Kidney glomerular epithelial cell (primary cell): ENCODE results near the gene LCN12.

ENCODE experiments used
- DNase-seq: peaks from one replicate; lab custom pipeline; 2025; lab: John Stamatoyannopoulos, UW

LCN12 gene

GRCh38 chr9:136974817-136975535, 22.9 kb downstream of the LCN12 start:
- DNase-seq = no peak

- no peak for DNase-seq
These were observed 23.6 kb downstream of the LCN12 start for GRCh38 chr9:136975644-136976043.

- DNase-seq = no peak
These were observed 25.1 kb downstream of the LCN12 start, which contains the start of gene PTGDS for GRCh38 chr9:136977223-136977622. TSS of gene PTGDS (plus strand) at chr9:136977504. CDS start at chr9:136977579, 75 bp downstream.

- DNase-seq = no peak
These were observed 25.6 kb downstream of the LCN12 start for GRCh38 chr9:136977649-136978072.

- DNase-seq = no peak
These were observed 26.2 kb downstream of the LCN12 start for GRCh38 chr9:136978073-136978864.

- DNase-seq = no peak
These were observed 26.9 kb downstream of the LCN12 start for GRCh38 chr9:136978865-136979544.

GRCh38 chr9:136979769-136980587, 27.9 kb downstream of the LCN12 start:
- no peak for DNase-seq

GRCh38 chr9:136980669-136981478, 28.8 kb downstream of the LCN12 start:
- no peak for DNase-seq

- DNase-seq = no peak
These were observed 29.6 kb downstream of the LCN12 start for GRCh38 chr9:136981588-136982231.

GRCh38 chr9:136982232-136983051, 30.4 kb downstream of the LCN12 start, which contains the start of gene LCNL1:
TSS of gene LCNL1 (plus strand) at chr9:136982993. CDS start at chr9:136983587, 594 bp downstream.
- DNase-seq = no peak

- no peak for DNase-seq
These were observed 31.1 kb downstream of the LCN12 start for GRCh38 chr9:136983167-136983566.

GRCh38 chr9:136983656-136984314, 31.7 kb downstream of the LCN12 start:
- DNase-seq = no peak

GRCh38 chr9:136984464-136985026, 32.5 kb downstream of the LCN12 start:
- DNase-seq = no peak

GRCh38 chr9:136985027-136985602, 33.0 kb downstream of the LCN12 start:
- DNase-seq = no peak

GRCh38 chr9:136985853-136986252, 33.8 kb downstream of the LCN12 start:
- DNase-seq = no peak

- DNase-seq = no peak
These were observed 36.8 kb downstream of the LCN12 start for GRCh38 chr9:136988872-136989271.

- DNase-seq = no peak
These were observed 38.3 kb downstream of the LCN12 start for GRCh38 chr9:136990242-136990911.
